Measurements from ENCODE around the gene CAPN7.

The CAPN7 gene

GRCh38 chr3:15205482-15205933 is 538 bp upstream of the CAPN7 start:
- TF ChIP-seq CTCF (IDR thresholded peaks at IDR 0.05; ENCODE audit: unreplicated experiment in 3 of 3): no peak
- Mint-ChIP-seq H3K4me1 (peaks cover 25% of the 10 kb centered on the region), H3K27ac (peak overlapping the region; percentile 90 to 97 (median 91)), H3K27me3 (ENCODE audit: low read depth) (no peaks in the 10 kb centered on the region), H3K4me3 (peak overlapping the region; percentile 89 to 95 (median 91)), H3K36me3 (ENCODE audit: low read depth) (peaks cover 2% of the 10 kb centered on the region), H3K9me3 (no peaks in the 10 kb centered on the region)

GRCh38 chr3:15206662-15207576 is 873 bp downstream of the CAPN7 start:
- Mint-ChIP-seq H3K36me3 (ENCODE audit: low read depth) (peaks cover 13% of the 10 kb centered on the region), H3K27me3 (ENCODE audit: low read depth) (no peaks in the 10 kb centered on the region), H3K27ac (peak overlapping the region; percentile 85 to 93 (median 90)), H3K4me1 (peaks cover 25% of the 10 kb centered on the region), H3K9me3 (no peaks in the 10 kb centered on the region), H3K4me3 (peak overlapping the region; percentile 89 to 95 (median 93))
- no peak for TF ChIP-seq CTCF (IDR thresholded peaks at IDR 0.05; ENCODE audit: unreplicated experiment in 3 of 3)

GRCh38 chr3:15207836-15208504 is 1.9 kb downstream of the CAPN7 start:
- Mint-ChIP-seq H3K9me3 (no peaks in the 10 kb centered on the region), H3K36me3 (ENCODE audit: low read depth) (peaks cover 20% of the 10 kb centered on the region), H3K27me3 (ENCODE audit: low read depth) (no peaks in the 10 kb centered on the region), H3K27ac (peak overlapping the region in 1 of 3 experiments; percentile 74), H3K4me3 (peak overlapping the region; percentile 89 to 95 (median 93)), H3K4me1 (peaks cover 20% of the 10 kb centered on the region)
- TF ChIP-seq CTCF (IDR thresholded peaks at IDR 0.05; ENCODE audit: unreplicated experiment in 3 of 3): no peak

GRCh38 chr3:15211937-15212336 is 5.9 kb downstream of the CAPN7 start:
- TF ChIP-seq CTCF (IDR thresholded peaks at IDR 0.05; ENCODE audit: unreplicated experiment in 3 of 3): no peak
- no peaks in the 10 kb centered on the region for H3K27me3 Mint-ChIP-seq (ENCODE audit: low read depth)
- H3K4me3 Mint-ChIP-seq: no peak overlapping the region
- H3K36me3 Mint-ChIP-seq (ENCODE audit: low read depth): peaks cover 49% of the 10 kb centered on the region
- peaks cover 13% of the 10 kb centered on the region for H3K4me1 Mint-ChIP-seq
- no peak overlapping the region for H3K27ac Mint-ChIP-seq
- H3K9me3 Mint-ChIP-seq: no peaks in the 10 kb centered on the region

GRCh38 chr3:15214758-15215157 is 8.7 kb downstream of the CAPN7 start:
- Mint-ChIP-seq H3K36me3 (ENCODE audit: low read depth) (peaks cover 74% of the 10 kb centered on the region), H3K27me3 (ENCODE audit: low read depth) (no peaks in the 10 kb centered on the region), H3K27ac (no peak overlapping the region), H3K9me3 (no peaks in the 10 kb centered on the region), H3K4me1 (no peaks in the 10 kb centered on the region), H3K4me3 (no peak overlapping the region)
- no peak for TF ChIP-seq CTCF (IDR thresholded peaks at IDR 0.05; ENCODE audit: unreplicated experiment in 3 of 3)

Data from nephron (organoid).